ENCODE data around the gene PROSER2. TPM values are rescaled to one million over a fixed set of nuclear protein-coding genes. Genes with fewer than 3 reads are reported as not detected.

PROSER2 gene
- polyA plus RNA-seq, 3 donors, result 1.2 to 2.2 (median 2.0) TPM

DNA sequence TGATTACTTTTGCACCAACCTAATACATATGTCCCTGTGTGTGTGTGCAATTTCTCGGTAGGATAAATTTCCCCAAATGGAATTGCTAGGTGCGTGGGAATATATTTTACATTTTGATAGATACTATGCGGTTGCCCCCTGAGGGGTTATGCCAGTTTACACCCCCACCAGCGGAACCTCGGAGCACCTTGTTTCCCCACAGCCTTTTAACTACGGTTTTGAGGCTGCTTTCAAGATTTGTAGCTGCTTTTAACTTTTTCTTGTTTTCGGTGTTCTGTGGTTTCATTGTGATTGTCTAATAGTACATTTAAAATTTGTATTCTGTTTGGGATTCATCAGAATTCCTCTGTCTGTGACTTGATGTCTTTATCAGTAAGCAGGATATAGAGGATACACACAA is 22.0 kb downstream of the PROSER2 start:
- H3K4me1 Mint-ChIP-seq, result peaks cover 29% of the 10 kb centered on the region
- Histone ChIP-seq H3K4me1 (ENCODE audit: control insufficient read depth in 1 of 2, insufficient read depth in 2 of 2, low read length in 2 of 2) (peaks cover 11 to 29% of the 10 kb centered on the region in 2 donors), H3K4me2 (replicated peaks; ENCODE audit: extremely low read depth, low read length, poor library complexity, severe bottlenecking) (no peak overlapping the region), H3K4me3 (replicated peaks in 1 of 3; ENCODE audit: low read depth in 2 of 3, low read length in 3 of 3) (no peak overlapping the region), H4K20me1 (ENCODE audit: insufficient read depth, low read length) (no peaks in the 10 kb centered on the region), H3K9me3 (replicated peaks in 1 of 2; ENCODE audit: control insufficient read depth in 1 of 2, insufficient read depth in 1 of 2, low read length in 2 of 2) (no peaks in the 10 kb centered on the region), H3K36me3 (replicated peaks in 1 of 2; ENCODE audit: control insufficient read depth in 1 of 2, insufficient read depth in 2 of 2, low read length in 2 of 2) (no peaks in the 10 kb centered on the region), H3K27ac (ENCODE audit: low read depth in 1 of 2, low read length in 2 of 2) (no peak overlapping the region), H3K9ac (ENCODE audit: insufficient read depth, low read length, poor library complexity, severe bottlenecking) (no peak overlapping the region), H3K79me2 (ENCODE audit: insufficient read depth, low read length) (peaks cover 39% of the 10 kb centered on the region), H3K27me3 (ENCODE audit: control insufficient read depth in 2 of 2, insufficient read depth in 2 of 2, low read length in 2 of 2) (no peaks in the 10 kb centered on the region), H2AFZ (ENCODE audit: insufficient read depth, low read depth, low read length, poor library complexity, severe bottlenecking) (no peak overlapping the region)
- TF ChIP-seq, protein P1, sequence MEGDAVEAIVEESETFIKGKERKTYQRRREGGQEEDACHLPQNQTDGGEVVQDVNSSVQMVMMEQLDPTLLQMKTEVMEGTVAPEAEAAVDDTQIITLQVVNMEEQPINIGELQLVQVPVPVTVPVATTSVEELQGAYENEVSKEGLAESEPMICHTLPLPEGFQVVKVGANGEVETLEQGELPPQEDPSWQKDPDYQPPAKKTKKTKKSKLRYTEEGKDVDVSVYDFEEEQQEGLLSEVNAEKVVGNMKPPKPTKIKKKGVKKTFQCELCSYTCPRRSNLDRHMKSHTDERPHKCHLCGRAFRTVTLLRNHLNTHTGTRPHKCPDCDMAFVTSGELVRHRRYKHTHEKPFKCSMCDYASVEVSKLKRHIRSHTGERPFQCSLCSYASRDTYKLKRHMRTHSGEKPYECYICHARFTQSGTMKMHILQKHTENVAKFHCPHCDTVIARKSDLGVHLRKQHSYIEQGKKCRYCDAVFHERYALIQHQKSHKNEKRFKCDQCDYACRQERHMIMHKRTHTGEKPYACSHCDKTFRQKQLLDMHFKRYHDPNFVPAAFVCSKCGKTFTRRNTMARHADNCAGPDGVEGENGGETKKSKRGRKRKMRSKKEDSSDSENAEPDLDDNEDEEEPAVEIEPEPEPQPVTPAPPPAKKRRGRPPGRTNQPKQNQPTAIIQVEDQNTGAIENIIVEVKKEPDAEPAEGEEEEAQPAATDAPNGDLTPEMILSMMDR (IDR thresholded peaks at IDR 0.05), result no peak
- peaks cover 0 to 7% (median 1%) of the 10 kb centered on the region in 3 donors for H3K27me3 Mint-ChIP-seq (ENCODE audit: low read depth in 3 of 3)
- WGBS (ENCODE audit: insufficient coverage), result 33% methylated on average over 1 of the region's 7 CpGs
- H3K36me3 Mint-ChIP-seq, result peaks cover 6 to 14% of the 10 kb centered on the region in 2 donors
- intact Hi-C loops (cut with micrococcal nuclease), result no loop called here
- no peak for DNase-seq
- H3K9me3 Mint-ChIP-seq, result no peaks in the 10 kb centered on the region
- no peak overlapping the region for H3K27ac Mint-ChIP-seq
- no peak overlapping the region for H3K4me3 Mint-ChIP-seq

DNA sequence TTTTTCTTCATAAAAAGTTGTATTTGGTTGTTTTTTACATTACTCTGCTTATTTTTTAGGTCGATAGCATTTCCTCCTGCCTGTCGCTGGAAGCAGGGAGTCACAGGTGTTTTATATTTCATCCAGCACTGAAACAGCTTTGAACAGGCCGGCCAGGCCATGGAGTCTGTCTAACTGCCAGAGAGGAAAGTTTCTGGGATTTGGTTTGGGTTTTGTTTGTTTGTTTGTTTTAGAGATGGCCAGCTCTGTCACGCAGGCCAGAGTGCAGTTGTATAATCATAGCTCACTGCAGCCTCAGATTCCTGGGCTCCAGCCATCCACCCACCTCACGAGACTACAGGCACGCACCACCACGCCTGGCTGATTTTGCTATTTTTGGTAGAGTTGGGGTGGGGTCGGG is 23.4 kb downstream of the PROSER2 start:
- H3K4me3 Mint-ChIP-seq, result no peak overlapping the region
- H3K27ac ChIP-seq (ENCODE audit: low read depth in 1 of 2, low read length in 2 of 2), result no peak overlapping the region
- peaks cover 35% of the 10 kb centered on the region for H3K79me2 ChIP-seq (ENCODE audit: insufficient read depth, low read length)
- no peaks in the 10 kb centered on the region for H3K9me3 ChIP-seq (replicated peaks in 1 of 2; ENCODE audit: control insufficient read depth in 1 of 2, insufficient read depth in 1 of 2, low read length in 2 of 2)
- intact Hi-C loops (cut with micrococcal nuclease), result no loop called here
- H3K9ac ChIP-seq (ENCODE audit: insufficient read depth, low read length, poor library complexity, severe bottlenecking), result no peak overlapping the region
- peaks cover 15 to 39% of the 10 kb centered on the region in 2 donors for H3K4me1 ChIP-seq (ENCODE audit: control insufficient read depth in 1 of 2, insufficient read depth in 2 of 2, low read length in 2 of 2)
- no peak for DNase-seq
- peaks cover 38% of the 10 kb centered on the region for H3K4me1 Mint-ChIP-seq
- H3K4me3 ChIP-seq (replicated peaks in 1 of 3; ENCODE audit: low read depth in 2 of 3, low read length in 3 of 3), result no peak overlapping the region
- H2AFZ ChIP-seq (ENCODE audit: insufficient read depth, low read depth, low read length, poor library complexity, severe bottlenecking), result no peak overlapping the region
- 59% methylated on average over 5 of the region's 8 CpGs for WGBS (ENCODE audit: insufficient coverage)
- H3K27me3 Mint-ChIP-seq (ENCODE audit: low read depth in 3 of 3), result peaks cover 0 to 10% (median 1%) of the 10 kb centered on the region in 3 donors
- H3K27me3 ChIP-seq (ENCODE audit: control insufficient read depth in 2 of 2, insufficient read depth in 2 of 2, low read length in 2 of 2), result no peaks in the 10 kb centered on the region
- H3K27ac Mint-ChIP-seq, result no peak overlapping the region
- no peak overlapping the region for H3K4me2 ChIP-seq (replicated peaks; ENCODE audit: extremely low read depth, low read length, poor library complexity, severe bottlenecking)
- TF ChIP-seq, protein P1 (IDR thresholded peaks at IDR 0.05), result no peak
- peaks cover 6 to 12% of the 10 kb centered on the region in 2 donors for H3K36me3 Mint-ChIP-seq
- no peaks in the 10 kb centered on the region for H3K9me3 Mint-ChIP-seq
- H3K36me3 ChIP-seq (replicated peaks in 1 of 2; ENCODE audit: control insufficient read depth in 1 of 2, insufficient read depth in 2 of 2, low read length in 2 of 2), result peaks cover 0 to under 1% of the 10 kb centered on the region in 2 donors
- no peaks in the 10 kb centered on the region for H4K20me1 ChIP-seq (ENCODE audit: insufficient read depth, low read length)

All from CD14-positive monocyte (primary cell).